HEK293 (cell line): ENCODE measurements around the gene MBLAC1.

Experiments used
- MYNN ChIP-seq: fragments of 450-650 bp; formaldehyde crosslinking; IDR thresholded peaks from 2 replicates; pipeline ENCODE4 v1.5.1; 2016; ENCODE audit warnings: missing biosample characterization, missing genetic modification characterization, borderline replicate concordance
- PRDM1 ChIP-seq: fragments of 450-650 bp; formaldehyde crosslinking; IDR thresholded peaks from 2 replicates; pipeline ENCODE4; 2016; ENCODE audit warnings: missing biosample characterization, missing genetic modification characterization
- TCF7L2 ChIP-seq: IDR thresholded peaks from 2 replicates; pipeline ENCODE4 v1.6.1; 2011; ENCODE audit warnings: low read depth, mild to moderate bottlenecking, inconsistent platforms, low read length, moderate library complexity, borderline replicate concordance
- ZBTB1 ChIP-seq: fragments of 450-650 bp; formaldehyde crosslinking; IDR thresholded peaks from 2 replicates; pipeline ENCODE4 v1.5.1; 2016; ENCODE audit warnings: missing biosample characterization, missing genetic modification characterization
- ZFP37 ChIP-seq: fragments of 450-650 bp; formaldehyde crosslinking; IDR thresholded peaks from 2 replicates; pipeline ENCODE4 v1.5.1; 2016; ENCODE audit warnings: missing biosample characterization, missing genetic modification characterization
- ZNF184 ChIP-seq: fragments of 450-650 bp; IDR thresholded peaks from 2 replicates; pipeline ENCODE4 v1.5.1; 2018; ENCODE audit warnings: missing biosample characterization, mild to moderate bottlenecking, missing genetic modification characterization
- ZNF274 ChIP-seq, 2 experiments: fragments of 200-500 bp in 1 of 2; fragments of 450-650 bp in 1 of 2; sonication (Bioruptor generic) in 1 of 2; formaldehyde crosslinking in 1 of 2; IDR thresholded peaks; 2 replicates each; pipeline versions ENCODE4 v1.5.1 to v1.6.1; 2014 to 2016; ENCODE audit warnings: borderline replicate concordance in 1 of 2, inconsistent platforms in 1 of 2, low read length in 1 of 2, missing biosample characterization in 1 of 2, missing genetic modification characterization in 1 of 2
- ZNF335 ChIP-seq: fragments of 450-650 bp; formaldehyde crosslinking; conservative IDR thresholded peaks from 2 replicates; pipeline ENCODE4 v1.5.1; 2016; ENCODE audit warnings: missing biosample characterization, missing genetic modification characterization
- ZNF391 ChIP-seq: fragments of 450-650 bp; formaldehyde crosslinking; IDR thresholded peaks from 2 replicates; pipeline ENCODE4 v1.5.1; 2016; ENCODE audit warnings: low read depth, missing biosample characterization, missing genetic modification characterization, borderline replicate concordance
- ZNF548 ChIP-seq: fragments of 450-650 bp; formaldehyde crosslinking; IDR thresholded peaks from 2 replicates; pipeline ENCODE4 v1.5.1; 2016; ENCODE audit warnings: missing biosample characterization, missing genetic modification characterization
- TF ChIP-seq, protein P1 (sequence below): fragments of 450-650 bp; formaldehyde crosslinking; IDR thresholded peaks from 2 replicates; pipeline ENCODE4 v1.5.1; 2016; ENCODE audit warnings: missing biosample characterization, missing genetic modification characterization
- TF ChIP-seq, protein P2 (sequence below): IDR thresholded peaks from 2 replicates; pipeline ENCODE4 v1.6.1; 2011; ENCODE audit warnings: mild to moderate bottlenecking, low read depth, low read length, borderline replicate concordance
- TF ChIP-seq, protein P3 (sequence below): sonication (generic); formaldehyde crosslinking; IDR thresholded peaks from 2 replicates; pipeline ENCODE4 v1.8.1; 2022; ENCODE audit warnings: mild to moderate bottlenecking, moderate library complexity, missing genetic modification reagents
- TF ChIP-seq, protein P4 (sequence below): fragments of 450-650 bp; formaldehyde crosslinking; IDR thresholded peaks from 2 replicates; pipeline ENCODE4 v1.5.1; 2016; ENCODE audit warnings: missing biosample characterization, missing genetic modification characterization

DNA sequence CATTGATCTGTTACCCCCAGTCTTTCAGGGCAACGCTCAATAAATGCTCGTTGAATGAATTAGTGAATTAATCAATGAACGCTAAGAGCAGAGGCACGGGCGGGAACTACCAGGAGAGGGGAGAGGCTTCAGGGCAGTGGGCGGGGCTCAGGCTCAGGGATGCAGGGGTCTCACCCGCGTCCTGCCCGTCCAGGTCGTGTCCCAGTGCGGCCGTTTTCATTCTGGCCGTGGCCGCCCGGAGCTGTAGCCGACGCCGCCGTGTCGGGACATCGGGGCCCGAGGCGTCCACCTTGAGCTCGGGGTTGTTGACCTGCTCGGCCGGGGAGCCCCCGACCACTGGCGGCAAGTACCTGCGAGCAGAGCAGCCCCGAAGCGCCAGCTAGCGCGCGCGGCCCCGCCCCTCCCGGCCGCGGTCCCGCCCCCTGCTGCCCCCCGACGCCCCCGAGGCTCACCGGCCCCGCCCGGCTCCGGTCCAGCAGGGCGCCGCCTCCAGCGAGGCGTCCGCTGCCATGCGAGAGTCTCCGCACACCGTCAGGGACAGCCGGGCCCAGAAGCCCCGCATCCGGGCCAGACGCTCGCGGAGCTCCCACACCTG, 44.4 kb downstream of the MBLAC1 start:
- TF ChIP-seq, protein P1, sequence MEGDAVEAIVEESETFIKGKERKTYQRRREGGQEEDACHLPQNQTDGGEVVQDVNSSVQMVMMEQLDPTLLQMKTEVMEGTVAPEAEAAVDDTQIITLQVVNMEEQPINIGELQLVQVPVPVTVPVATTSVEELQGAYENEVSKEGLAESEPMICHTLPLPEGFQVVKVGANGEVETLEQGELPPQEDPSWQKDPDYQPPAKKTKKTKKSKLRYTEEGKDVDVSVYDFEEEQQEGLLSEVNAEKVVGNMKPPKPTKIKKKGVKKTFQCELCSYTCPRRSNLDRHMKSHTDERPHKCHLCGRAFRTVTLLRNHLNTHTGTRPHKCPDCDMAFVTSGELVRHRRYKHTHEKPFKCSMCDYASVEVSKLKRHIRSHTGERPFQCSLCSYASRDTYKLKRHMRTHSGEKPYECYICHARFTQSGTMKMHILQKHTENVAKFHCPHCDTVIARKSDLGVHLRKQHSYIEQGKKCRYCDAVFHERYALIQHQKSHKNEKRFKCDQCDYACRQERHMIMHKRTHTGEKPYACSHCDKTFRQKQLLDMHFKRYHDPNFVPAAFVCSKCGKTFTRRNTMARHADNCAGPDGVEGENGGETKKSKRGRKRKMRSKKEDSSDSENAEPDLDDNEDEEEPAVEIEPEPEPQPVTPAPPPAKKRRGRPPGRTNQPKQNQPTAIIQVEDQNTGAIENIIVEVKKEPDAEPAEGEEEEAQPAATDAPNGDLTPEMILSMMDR (tag by site-specific recombination) = no peak
- no peak for TF ChIP-seq MYNN (tag by site-specific recombination)
- TF ChIP-seq ZNF548 (tag by site-specific recombination) = no peak
- TF ChIP-seq ZNF184 (tag by site-specific recombination) = no peak
- no peak for TF ChIP-seq ZNF391 (tag by site-specific recombination)
- TF ChIP-seq, protein P2, sequence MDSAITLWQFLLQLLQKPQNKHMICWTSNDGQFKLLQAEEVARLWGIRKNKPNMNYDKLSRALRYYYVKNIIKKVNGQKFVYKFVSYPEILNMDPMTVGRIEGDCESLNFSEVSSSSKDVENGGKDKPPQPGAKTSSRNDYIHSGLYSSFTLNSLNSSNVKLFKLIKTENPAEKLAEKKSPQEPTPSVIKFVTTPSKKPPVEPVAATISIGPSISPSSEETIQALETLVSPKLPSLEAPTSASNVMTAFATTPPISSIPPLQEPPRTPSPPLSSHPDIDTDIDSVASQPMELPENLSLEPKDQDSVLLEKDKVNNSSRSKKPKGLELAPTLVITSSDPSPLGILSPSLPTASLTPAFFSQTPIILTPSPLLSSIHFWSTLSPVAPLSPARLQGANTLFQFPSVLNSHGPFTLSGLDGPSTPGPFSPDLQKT = no peak
- no peak for TF ChIP-seq TCF7L2
- no peak for TF ChIP-seq PRDM1 (tag by site-specific recombination)
- no peak; the same call in 1 of the 2 replicates for TF ChIP-seq ZNF335 (tag by site-specific recombination)
- TF ChIP-seq, protein P3, sequence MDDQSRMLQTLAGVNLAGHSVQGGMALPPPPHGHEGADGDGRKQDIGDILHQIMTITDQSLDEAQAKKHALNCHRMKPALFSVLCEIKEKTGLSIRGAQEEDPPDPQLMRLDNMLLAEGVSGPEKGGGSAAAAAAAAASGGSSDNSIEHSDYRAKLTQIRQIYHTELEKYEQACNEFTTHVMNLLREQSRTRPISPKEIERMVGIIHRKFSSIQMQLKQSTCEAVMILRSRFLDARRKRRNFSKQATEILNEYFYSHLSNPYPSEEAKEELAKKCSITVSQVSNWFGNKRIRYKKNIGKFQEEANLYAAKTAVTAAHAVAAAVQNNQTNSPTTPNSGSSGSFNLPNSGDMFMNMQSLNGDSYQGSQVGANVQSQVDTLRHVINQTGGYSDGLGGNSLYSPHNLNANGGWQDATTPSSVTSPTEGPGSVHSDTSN (CRISPR knock-in tag) = no peak
- TF ChIP-seq ZBTB1 (tag by site-specific recombination) = no peak
- TF ChIP-seq, protein P4, sequence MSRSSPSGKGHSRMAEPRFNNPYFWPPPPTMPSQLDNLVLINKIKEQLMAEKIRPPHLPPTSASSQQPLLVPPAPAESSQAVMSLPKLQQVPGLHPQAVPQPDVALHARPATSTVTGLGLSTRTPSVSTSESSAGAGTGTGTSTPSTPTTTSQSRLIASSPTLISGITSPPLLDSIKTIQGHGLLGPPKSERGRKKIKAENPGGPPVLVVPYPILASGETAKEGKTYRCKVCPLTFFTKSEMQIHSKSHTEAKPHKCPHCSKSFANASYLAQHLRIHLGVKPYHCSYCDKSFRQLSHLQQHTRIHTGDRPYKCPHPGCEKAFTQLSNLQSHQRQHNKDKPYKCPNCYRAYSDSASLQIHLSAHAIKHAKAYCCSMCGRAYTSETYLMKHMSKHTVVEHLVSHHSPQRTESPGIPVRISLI (tag by site-specific recombination) = no peak
- no peak for TF ChIP-seq ZNF274 (IDR thresholded peaks at IDR 0.05; ENCODE audit: low read length)
- TF ChIP-seq ZNF274 (tag by site-specific recombination; IDR thresholded peaks at IDR 0.05; ENCODE audit: borderline replicate concordance) = no peak
- no peak for TF ChIP-seq ZFP37 (tag by site-specific recombination)
